ENCODE results near the gene B4GALNT2.
"Not testable (repeated sequence)": the region's sequence is repeated elsewhere in the genome, so short reads cannot be mapped to it uniquely, and the experiment has no call there.

The B4GALNT2 gene

GRCh38 chr17:49117587-49118230 is 14.9 kb upstream of the B4GALNT2 start:
- DNase-seq (ENCODE audit: extremely low read depth in 1 of 2, low read depth in 1 of 2) = no peak

- no peak for DNase-seq (ENCODE audit: extremely low read depth in 1 of 2, low read depth in 1 of 2)
Measured at GRCh38 chr17:49120166-49120565, 12.4 kb upstream of the B4GALNT2 start.

GRCh38 chr17:49121696-49122292 is 10.8 kb upstream of the B4GALNT2 start:
- no peak for DNase-seq (ENCODE audit: extremely low read depth in 1 of 2, low read depth in 1 of 2)

- DNase-seq (ENCODE audit: extremely low read depth in 1 of 2, low read depth in 1 of 2) = no peak
Measured at GRCh38 chr17:49122566-49122965, 10.0 kb upstream of the B4GALNT2 start.

- no peak for DNase-seq (ENCODE audit: extremely low read depth in 1 of 2, low read depth in 1 of 2)
Measured at GRCh38 chr17:49123061-49123460, 9.5 kb upstream of the B4GALNT2 start.

- no peak for DNase-seq (ENCODE audit: extremely low read depth in 1 of 2, low read depth in 1 of 2)
Measured at GRCh38 chr17:49125449-49125848, 7.1 kb upstream of the B4GALNT2 start.

- DNase-seq (ENCODE audit: extremely low read depth in 1 of 2, low read depth in 1 of 2) = not testable (repeated sequence)
Measured at GRCh38 chr17:49126183-49126859, 6.2 kb upstream of the B4GALNT2 start.

GRCh38 chr17:49129359-49129950 is 3.1 kb upstream of the B4GALNT2 start:
- not testable (repeated sequence) for DNase-seq (ENCODE audit: extremely low read depth in 1 of 2, low read depth in 1 of 2)

GRCh38 chr17:49130891-49131290 is 1.7 kb upstream of the B4GALNT2 start:
- no peak for DNase-seq (ENCODE audit: extremely low read depth in 1 of 2, low read depth in 1 of 2)

- no peak for DNase-seq (ENCODE audit: extremely low read depth in 1 of 2, low read depth in 1 of 2)
Measured at GRCh38 chr17:49132317-49132698, 261 bp upstream of the B4GALNT2 start.

- no peak for DNase-seq (ENCODE audit: extremely low read depth in 1 of 2, low read depth in 1 of 2)
Measured at GRCh38 chr17:49136335-49136734, 3.8 kb downstream of the B4GALNT2 start.

GRCh38 chr17:49145654-49146053 is 13.1 kb downstream of the B4GALNT2 start:
- not testable (repeated sequence) for DNase-seq (ENCODE audit: extremely low read depth in 1 of 2, low read depth in 1 of 2)

GRCh38 chr17:49146620-49147306 is 14.2 kb downstream of the B4GALNT2 start:
- DNase-seq (ENCODE audit: extremely low read depth in 1 of 2, low read depth in 1 of 2) = no peak

- DNase-seq (ENCODE audit: extremely low read depth in 1 of 2, low read depth in 1 of 2) = no peak
Measured at GRCh38 chr17:49148171-49148570, 15.6 kb downstream of the B4GALNT2 start.

GRCh38 chr17:49151996-49152395 is 19.4 kb downstream of the B4GALNT2 start:
- no peak for DNase-seq (ENCODE audit: extremely low read depth in 1 of 2, low read depth in 1 of 2)

- DNase-seq (ENCODE audit: extremely low read depth in 1 of 2, low read depth in 1 of 2) = no peak
Measured at GRCh38 chr17:49156256-49156655, 23.7 kb downstream of the B4GALNT2 start.

GRCh38 chr17:49157784-49158183 is 25.2 kb downstream of the B4GALNT2 start:
- DNase-seq (ENCODE audit: extremely low read depth in 1 of 2, low read depth in 1 of 2) = no peak

- no peak for DNase-seq (ENCODE audit: extremely low read depth in 1 of 2, low read depth in 1 of 2)
Measured at GRCh38 chr17:49162866-49163265, 30.3 kb downstream of the B4GALNT2 start.

- DNase-seq (ENCODE audit: extremely low read depth in 1 of 2, low read depth in 1 of 2) = no peak
Measured at GRCh38 chr17:49165143-49165542, 32.6 kb downstream of the B4GALNT2 start.

GRCh38 chr17:49168706-49169105 is 36.1 kb downstream of the B4GALNT2 start:
- DNase-seq (ENCODE audit: extremely low read depth in 1 of 2, low read depth in 1 of 2) = no peak

- no peak for DNase-seq (ENCODE audit: extremely low read depth in 1 of 2, low read depth in 1 of 2)
Measured at GRCh38 chr17:49170216-49170615, 37.6 kb downstream of the B4GALNT2 start.

Data from stimulated activated CD8-positive, alpha-beta memory T cell treated with anti-CD3 and anti-CD28 coated beads, Interleukin-7, amount 100 ng/mL, for 48 hours (primary cell).